ENCODE results near the gene CASK.

The CASK gene

GRCh38 chrX:41923211-41923977, at the start of gene CASK:
Gene CASK (minus strand): TSS chrX:41923554. CDS start chrX:41922988, 566 bp downstream.
- DNase-seq (ENCODE audit: low read depth in 2 of 3, low spot score in 2 of 3): peak; percentile 43 to 74 (median 57)

- DNase-seq (ENCODE audit: low read depth in 2 of 3, low spot score in 2 of 3): no peak
Measured at GRCh38 chrX:41971346-41971745, 48.0 kb upstream of the CASK start.

- no peak for DNase-seq (ENCODE audit: low read depth in 2 of 3, low spot score in 2 of 3)
Measured at GRCh38 chrX:41970419-41970818, 47.1 kb upstream of the CASK start.

GRCh38 chrX:41963348-41963747, 40.0 kb upstream of the CASK start:
- no peak for DNase-seq (ENCODE audit: low read depth in 2 of 3, low spot score in 2 of 3)

GRCh38 chrX:41960142-41960541, 36.8 kb upstream of the CASK start:
- no peak for DNase-seq (ENCODE audit: low read depth in 2 of 3, low spot score in 2 of 3)

- no peak for DNase-seq (ENCODE audit: low read depth in 2 of 3, low spot score in 2 of 3)
Measured at GRCh38 chrX:41958861-41959260, 35.5 kb upstream of the CASK start.

- no peak for DNase-seq (ENCODE audit: low read depth in 2 of 3, low spot score in 2 of 3)
Measured at GRCh38 chrX:41956027-41956426, 32.7 kb upstream of the CASK start.

- no peak for DNase-seq (ENCODE audit: low read depth in 2 of 3, low spot score in 2 of 3)
Measured at GRCh38 chrX:41952102-41952501, 28.7 kb upstream of the CASK start.

GRCh38 chrX:41946989-41947612, 23.7 kb upstream of the CASK start:
- DNase-seq (ENCODE audit: low read depth in 2 of 3, low spot score in 2 of 3): no peak

GRCh38 chrX:41946235-41946634, 22.9 kb upstream of the CASK start:
- no peak for DNase-seq (ENCODE audit: low read depth in 2 of 3, low spot score in 2 of 3)

GRCh38 chrX:41935832-41936231, 12.5 kb upstream of the CASK start:
- DNase-seq (ENCODE audit: low read depth in 2 of 3, low spot score in 2 of 3): no peak

GRCh38 chrX:41933546-41933945, 10.2 kb upstream of the CASK start:
- DNase-seq (ENCODE audit: low read depth in 2 of 3, low spot score in 2 of 3): no peak

- DNase-seq (ENCODE audit: low read depth in 2 of 3, low spot score in 2 of 3): no peak
Measured at GRCh38 chrX:41932885-41933284, 9.5 kb upstream of the CASK start.

- DNase-seq (ENCODE audit: low read depth in 2 of 3, low spot score in 2 of 3): no peak
Measured at GRCh38 chrX:41931591-41931990, 8.2 kb upstream of the CASK start.

GRCh38 chrX:41923978-41924683, 777 bp upstream of the CASK start:
- no peak for DNase-seq (ENCODE audit: low read depth in 2 of 3, low spot score in 2 of 3)

- DNase-seq (ENCODE audit: low read depth in 2 of 3, low spot score in 2 of 3): no peak
Measured at GRCh38 chrX:41922431-41923151, 763 bp downstream of the CASK start.

GRCh38 chrX:41921492-41922430, 1.6 kb downstream of the CASK start:
- DNase-seq (ENCODE audit: low read depth in 2 of 3, low spot score in 2 of 3): no peak

- DNase-seq (ENCODE audit: low read depth in 2 of 3, low spot score in 2 of 3): no peak
Measured at GRCh38 chrX:41919870-41920269, 3.5 kb downstream of the CASK start.

GRCh38 chrX:41917517-41917916, 5.8 kb downstream of the CASK start:
- no peak for DNase-seq (ENCODE audit: low read depth in 2 of 3, low spot score in 2 of 3)

GRCh38 chrX:41913476-41913875, 9.9 kb downstream of the CASK start:
- DNase-seq (ENCODE audit: low read depth in 2 of 3, low spot score in 2 of 3): no peak
